ENCODE data around the gene FADD. TPM values are rescaled to one million over a fixed set of nuclear protein-coding genes. Genes with fewer than 3 reads are reported as not detected.

FADD gene
- total RNA-seq, 1 donor from 2014 or later, result 43.0 TPM

DNA sequence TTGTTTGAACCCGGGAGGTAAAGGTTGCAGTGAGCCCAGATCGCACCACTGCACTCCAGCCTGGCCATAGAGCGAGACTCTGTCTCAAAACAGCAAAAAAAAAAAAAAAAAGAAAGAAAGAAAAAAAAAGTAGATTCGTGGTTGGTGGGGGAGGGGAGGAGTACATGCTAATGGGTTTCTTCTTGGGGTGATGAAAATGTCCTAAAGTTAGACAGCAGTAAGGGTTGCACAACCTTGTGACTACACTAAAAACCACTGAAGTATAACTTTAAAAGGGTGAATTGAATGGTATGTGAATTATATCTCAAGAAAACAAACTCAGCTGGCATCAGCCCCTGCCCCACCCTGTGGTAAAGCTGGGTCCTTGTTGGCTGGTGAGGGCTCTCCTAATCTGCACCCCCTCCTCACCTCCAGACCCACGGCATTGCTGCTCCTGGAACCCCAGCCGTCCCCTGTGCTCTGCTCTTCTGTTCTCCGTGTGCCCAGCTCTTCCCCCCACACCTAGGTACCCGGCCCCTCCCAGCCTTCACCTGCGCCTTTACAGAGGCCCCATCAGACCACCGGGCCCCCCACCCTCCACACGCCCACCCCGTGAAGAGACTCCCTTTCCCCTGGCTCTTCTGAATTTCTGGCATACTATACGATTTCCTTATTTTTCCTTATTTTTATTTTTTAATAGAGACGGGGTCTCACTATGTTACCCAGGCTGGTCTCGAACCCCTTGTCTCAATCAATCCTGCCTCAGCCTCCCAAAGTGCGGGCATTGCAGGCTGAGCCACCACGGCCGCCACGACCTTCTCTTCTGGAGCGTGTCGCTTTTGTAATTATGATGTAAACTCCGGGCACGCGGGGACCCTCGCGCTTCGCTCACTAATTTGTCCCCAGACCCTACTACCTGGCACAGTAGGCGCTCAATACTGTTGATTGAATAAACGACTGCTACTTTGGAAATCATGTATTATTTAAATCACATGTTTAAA, 924 bp upstream of the FADD start:
- peaks cover 35% of the 10 kb centered on the region for H3K36me3 Mint-ChIP-seq (ENCODE audit: low read depth)
- H3K4me1 Mint-ChIP-seq (ENCODE audit: low read depth), result peaks cover 26% of the 10 kb centered on the region
- H3K27me3 Mint-ChIP-seq (ENCODE audit: low read depth), result peaks cover 6% of the 10 kb centered on the region
- DNase-seq (ENCODE audit: low spot score), result no peak
- intact Hi-C loops (cut with micrococcal nuclease), result loop anchor here (2.0 to 10.0 kb wide), 3 partner anchors 69 to 527 kb away; partner anchors contain the start of genes CTTN, LTO1 and PPFIA1
- no peaks in the 10 kb centered on the region for H3K9me3 Mint-ChIP-seq
- peak overlapping the region; percentile 98 for H3K4me3 Mint-ChIP-seq (ENCODE audit: low read depth)
- peak overlapping the region; percentile 89 for H3K27ac Mint-ChIP-seq

DNA sequence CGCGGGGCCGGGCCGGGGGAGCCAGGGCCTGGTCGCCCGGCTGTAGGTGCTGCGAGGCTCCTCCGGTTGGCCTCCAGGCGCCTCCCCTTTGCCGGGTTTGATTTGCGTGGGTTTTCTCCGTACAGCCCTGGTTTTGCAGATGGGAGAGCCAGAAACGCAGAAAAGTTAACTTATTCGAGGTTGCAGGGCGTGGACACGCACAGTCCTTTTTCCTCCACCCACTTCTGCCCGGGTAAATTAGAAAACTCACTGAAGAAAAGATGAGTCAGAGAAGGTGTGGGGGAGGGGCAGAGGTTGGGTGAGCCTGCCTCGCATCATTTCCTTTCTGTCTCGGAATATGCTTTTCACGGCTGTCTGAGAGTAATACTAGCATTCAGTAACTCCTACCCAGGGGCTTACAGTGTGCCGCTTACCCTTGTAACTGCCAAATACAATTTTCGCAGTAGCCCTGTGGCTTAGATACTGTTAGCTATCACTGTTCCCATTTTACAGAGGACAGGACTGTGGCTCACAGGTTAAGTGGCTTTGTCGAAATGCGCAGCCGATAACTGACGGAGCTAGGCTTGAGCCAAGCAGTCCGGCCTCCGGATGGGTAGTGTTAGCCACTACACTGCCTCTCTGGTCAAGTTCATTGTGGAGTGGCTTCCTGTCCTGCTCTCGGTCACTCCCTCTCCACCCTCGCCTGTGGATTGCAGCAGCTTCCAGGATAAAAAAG, 812 bp downstream of the FADD start:
- Mint-ChIP-seq H3K27ac (peak overlapping the region; percentile 99), H3K27me3 (ENCODE audit: low read depth) (peaks cover 4% of the 10 kb centered on the region), H3K36me3 (ENCODE audit: low read depth) (peaks cover 52% of the 10 kb centered on the region), H3K4me3 (ENCODE audit: low read depth) (peak overlapping the region; percentile 98), H3K9me3 (no peaks in the 10 kb centered on the region), H3K4me1 (ENCODE audit: low read depth) (peaks cover 26% of the 10 kb centered on the region)
- DNase-seq (ENCODE audit: low spot score), result peak; percentile 79
- intact Hi-C loops (cut with micrococcal nuclease), result loop anchor here (1.0 to 10.0 kb wide), 4 partner anchors 67 to 529 kb away; partner anchors contain the start of genes CTTN, LTO1 and PPFIA1

DNA sequence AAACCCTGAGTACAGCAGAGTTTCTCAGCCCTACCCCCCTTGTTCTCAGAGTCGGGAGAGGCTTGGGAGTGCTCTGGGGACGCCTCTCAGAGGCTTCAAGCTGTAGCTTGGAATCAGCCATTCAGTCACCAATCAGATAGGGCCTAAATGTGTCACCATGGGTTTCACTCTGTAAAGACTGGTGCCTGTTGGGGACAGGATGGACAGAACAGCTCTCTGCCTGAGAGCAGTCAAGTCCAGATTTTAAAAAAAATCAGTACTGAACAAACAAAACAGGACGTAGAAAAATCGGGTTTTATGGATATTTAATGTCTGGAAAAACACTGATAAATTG, 1.3 kb downstream of the FADD start:
- no peak for DNase-seq (ENCODE audit: low spot score)
- Mint-ChIP-seq H3K36me3 (ENCODE audit: low read depth) (peaks cover 57% of the 10 kb centered on the region), H3K4me3 (ENCODE audit: low read depth) (peak overlapping the region; percentile 98), H3K9me3 (no peaks in the 10 kb centered on the region), H3K27me3 (ENCODE audit: low read depth) (peaks cover 4% of the 10 kb centered on the region), H3K27ac (peak overlapping the region; percentile 99), H3K4me1 (ENCODE audit: low read depth) (peaks cover 29% of the 10 kb centered on the region)
- intact Hi-C loops (cut with micrococcal nuclease), result loop anchor here (10.0 kb wide), 1 partner anchor 190 kb away; the partner anchor contains the start of gene CTTN

DNA sequence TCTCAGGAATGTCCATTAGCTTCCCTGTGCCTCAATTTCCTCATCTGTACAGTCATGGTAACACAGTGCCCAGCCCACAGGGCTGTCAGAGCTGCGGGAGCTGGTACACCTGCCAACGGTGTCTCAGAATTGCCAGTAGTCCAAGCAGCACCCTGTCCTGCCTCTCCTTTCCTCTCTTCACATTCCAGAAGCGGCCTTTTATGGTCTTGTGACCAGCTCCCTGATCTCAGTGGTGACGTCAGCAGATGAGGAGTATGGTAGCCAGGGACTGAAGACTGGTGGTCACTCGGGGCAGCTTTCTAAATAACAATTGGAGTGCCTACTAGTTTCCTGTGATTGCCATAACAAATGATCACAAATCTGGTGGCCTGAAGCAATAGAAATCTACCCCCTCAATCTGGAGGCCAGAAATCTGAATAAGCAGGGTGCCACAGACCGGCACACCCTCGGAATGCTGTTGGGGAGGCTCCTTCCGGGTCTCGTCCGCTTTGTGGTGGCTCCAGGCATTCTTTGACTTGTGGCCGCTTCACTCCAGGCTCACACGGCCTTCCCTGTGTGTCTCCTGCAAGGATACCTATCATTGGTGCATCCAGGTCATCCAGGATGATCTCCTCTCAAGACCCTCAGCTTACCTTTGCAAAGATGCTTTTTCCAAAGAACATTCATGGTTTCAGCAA, 2.1 kb downstream of the FADD start:
- DNase-seq (ENCODE audit: low spot score), result no peak
- Mint-ChIP-seq H3K4me1 (ENCODE audit: low read depth) (peaks cover 34% of the 10 kb centered on the region), H3K9me3 (no peaks in the 10 kb centered on the region), H3K36me3 (ENCODE audit: low read depth) (peaks cover 62% of the 10 kb centered on the region), H3K4me3 (ENCODE audit: low read depth) (peak overlapping the region; percentile 98), H3K27me3 (ENCODE audit: low read depth) (peaks cover under 1% of the 10 kb centered on the region), H3K27ac (peak overlapping the region; percentile 99)
- intact Hi-C loops (cut with micrococcal nuclease), result loop anchor here (10.0 kb wide), 1 partner anchor 190 kb away; the partner anchor contains the start of gene CTTN

GRCh38 chr11:70205766-70206165, 2.7 kb downstream of the FADD start:
- no peaks in the 10 kb centered on the region for H3K27me3 Mint-ChIP-seq (ENCODE audit: low read depth)
- peaks cover 63% of the 10 kb centered on the region for H3K36me3 Mint-ChIP-seq (ENCODE audit: low read depth)
- peak overlapping the region; percentile 98 for H3K4me3 Mint-ChIP-seq (ENCODE audit: low read depth)
- DNase-seq (ENCODE audit: low spot score), result no peak
- H3K27ac Mint-ChIP-seq, result peak overlapping the region; percentile 69
- peaks cover 36% of the 10 kb centered on the region for H3K4me1 Mint-ChIP-seq (ENCODE audit: low read depth)
- intact Hi-C loops (cut with micrococcal nuclease), result loop anchor here (10.0 kb wide), 1 partner anchor 189 kb away; the partner anchor contains the start of gene CTTN
- no peaks in the 10 kb centered on the region for H3K9me3 Mint-ChIP-seq

DNA sequence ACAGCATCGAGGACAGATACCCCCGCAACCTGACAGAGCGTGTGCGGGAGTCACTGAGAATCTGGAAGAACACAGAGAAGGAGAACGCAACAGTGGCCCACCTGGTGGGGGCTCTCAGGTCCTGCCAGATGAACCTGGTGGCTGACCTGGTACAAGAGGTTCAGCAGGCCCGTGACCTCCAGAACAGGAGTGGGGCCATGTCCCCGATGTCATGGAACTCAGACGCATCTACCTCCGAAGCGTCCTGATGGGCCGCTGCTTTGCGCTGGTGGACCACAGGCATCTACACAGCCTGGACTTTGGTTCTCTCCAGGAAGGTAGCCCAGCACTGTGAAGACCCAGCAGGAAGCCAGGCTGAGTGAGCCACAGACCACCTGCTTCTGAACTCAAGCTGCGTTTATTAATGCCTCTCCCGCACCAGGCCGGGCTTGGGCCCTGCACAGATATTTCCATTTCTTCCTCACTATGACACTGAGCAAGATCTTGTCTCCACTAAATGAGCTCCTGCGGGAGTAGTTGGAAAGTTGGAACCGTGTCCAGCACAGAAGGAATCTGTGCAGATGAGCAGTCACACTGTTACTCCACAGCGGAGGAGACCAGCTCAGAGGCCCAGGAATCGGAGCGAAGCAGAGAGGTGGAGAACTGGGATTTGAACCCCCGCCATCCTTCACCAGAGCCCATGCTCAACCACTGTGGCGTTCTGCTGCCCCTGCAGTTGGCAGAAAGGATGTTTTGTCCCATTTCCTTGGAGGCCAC, 3.3 kb downstream of the FADD start:
- no peak for DNase-seq (ENCODE audit: low spot score)
- peak overlapping the region; percentile 98 for H3K4me3 Mint-ChIP-seq (ENCODE audit: low read depth)
- intact Hi-C loops (cut with micrococcal nuclease), result loop anchor here (10.0 kb wide), 1 partner anchor 188 kb away; the partner anchor contains the start of gene CTTN
- H3K27ac Mint-ChIP-seq, result no peak overlapping the region
- H3K27me3 Mint-ChIP-seq (ENCODE audit: low read depth), result no peaks in the 10 kb centered on the region
- peaks cover 63% of the 10 kb centered on the region for H3K36me3 Mint-ChIP-seq (ENCODE audit: low read depth)
- peaks cover 36% of the 10 kb centered on the region for H3K4me1 Mint-ChIP-seq (ENCODE audit: low read depth)
- no peaks in the 10 kb centered on the region for H3K9me3 Mint-ChIP-seq

- intact Hi-C loops (cut with micrococcal nuclease), result loop anchor here (10.0 kb wide), 1 partner anchor 188 kb away; the partner anchor contains the start of gene CTTN
- Mint-ChIP-seq H3K36me3 (ENCODE audit: low read depth) (peaks cover 63% of the 10 kb centered on the region), H3K4me3 (ENCODE audit: low read depth) (no peak overlapping the region), H3K27ac (no peak overlapping the region), H3K4me1 (ENCODE audit: low read depth) (peaks cover 36% of the 10 kb centered on the region), H3K9me3 (no peaks in the 10 kb centered on the region), H3K27me3 (ENCODE audit: low read depth) (no peaks in the 10 kb centered on the region)
- DNase-seq (ENCODE audit: low spot score), result no peak
These were observed 3.9 kb downstream of the FADD start for GRCh38 chr11:70206982-70207376.

DNA sequence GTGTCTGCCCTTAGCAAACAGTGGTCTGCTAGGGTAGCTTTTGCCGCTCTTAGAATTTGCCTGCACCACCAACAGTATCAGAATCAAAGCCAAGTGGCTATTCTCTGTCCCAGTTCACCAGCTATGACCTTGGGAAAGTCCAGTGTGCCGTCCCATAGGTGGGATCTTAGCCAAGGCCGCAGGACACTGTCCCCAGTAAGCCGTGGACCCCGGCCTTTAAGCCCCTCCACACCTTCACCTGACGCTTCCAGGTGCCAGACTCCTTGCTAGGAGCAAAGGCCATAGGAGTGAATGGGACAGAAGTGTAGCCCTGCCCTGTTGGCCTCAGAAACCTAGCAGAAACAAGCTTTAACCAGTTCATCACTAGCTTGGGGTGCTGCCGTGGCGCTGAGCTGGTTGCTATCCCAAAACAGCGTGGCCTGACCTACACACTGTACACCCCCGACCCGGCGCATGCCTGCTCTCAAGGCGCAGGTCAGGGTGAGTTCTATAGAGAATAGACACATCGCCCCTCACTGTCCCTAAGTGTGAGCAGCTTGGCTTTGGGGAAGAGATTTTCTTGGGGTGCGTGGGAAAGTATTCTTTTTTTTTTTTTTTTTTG, 4.5 kb downstream of the FADD start:
- no peaks in the 10 kb centered on the region for H3K9me3 Mint-ChIP-seq
- no peak overlapping the region for H3K4me3 Mint-ChIP-seq (ENCODE audit: low read depth)
- intact Hi-C loops (cut with micrococcal nuclease), result loop anchor here (10.0 kb wide), 1 partner anchor 187 kb away; the partner anchor contains the start of gene CTTN
- DNase-seq (ENCODE audit: low spot score), result no peak
- peaks cover 32% of the 10 kb centered on the region for H3K4me1 Mint-ChIP-seq (ENCODE audit: low read depth)
- peaks cover 63% of the 10 kb centered on the region for H3K36me3 Mint-ChIP-seq (ENCODE audit: low read depth)
- H3K27me3 Mint-ChIP-seq (ENCODE audit: low read depth), result no peaks in the 10 kb centered on the region
- H3K27ac Mint-ChIP-seq, result no peak overlapping the region

- Mint-ChIP-seq H3K27me3 (ENCODE audit: low read depth) (no peaks in the 10 kb centered on the region), H3K36me3 (ENCODE audit: low read depth) (peaks cover 56% of the 10 kb centered on the region), H3K27ac (peak overlapping the region; percentile 1), H3K9me3 (no peaks in the 10 kb centered on the region), H3K4me3 (ENCODE audit: low read depth) (no peak overlapping the region), H3K4me1 (ENCODE audit: low read depth) (peaks cover 27% of the 10 kb centered on the region)
- no peak for DNase-seq (ENCODE audit: low spot score)
- intact Hi-C loops (cut with micrococcal nuclease), result loop anchor here (10.0 kb wide), 1 partner anchor 185 kb away; the partner anchor contains the start of gene CTTN
These were observed 6.4 kb downstream of the FADD start for GRCh38 chr11:70209391-70209912.

GRCh38 chr11:70210051-70210501, 7.0 kb downstream of the FADD start:
- no peak overlapping the region for H3K4me3 Mint-ChIP-seq (ENCODE audit: low read depth)
- DNase-seq (ENCODE audit: low spot score), result no peak
- H3K4me1 Mint-ChIP-seq (ENCODE audit: low read depth), result peaks cover 21% of the 10 kb centered on the region
- intact Hi-C loops (cut with micrococcal nuclease), result no loop called here
- H3K9me3 Mint-ChIP-seq, result no peaks in the 10 kb centered on the region
- peaks cover 49% of the 10 kb centered on the region for H3K36me3 Mint-ChIP-seq (ENCODE audit: low read depth)
- peak overlapping the region; percentile 76 for H3K27ac Mint-ChIP-seq
- no peaks in the 10 kb centered on the region for H3K27me3 Mint-ChIP-seq (ENCODE audit: low read depth)

- intact Hi-C loops (cut with micrococcal nuclease), result no loop called here
- H3K4me3 Mint-ChIP-seq (ENCODE audit: low read depth), result no peak overlapping the region
- no peak overlapping the region for H3K27ac Mint-ChIP-seq
- no peaks in the 10 kb centered on the region for H3K27me3 Mint-ChIP-seq (ENCODE audit: low read depth)
- DNase-seq (ENCODE audit: low spot score), result no peak
- H3K9me3 Mint-ChIP-seq, result no peaks in the 10 kb centered on the region
- peaks cover 45% of the 10 kb centered on the region for H3K36me3 Mint-ChIP-seq (ENCODE audit: low read depth)
- peaks cover 16% of the 10 kb centered on the region for H3K4me1 Mint-ChIP-seq (ENCODE audit: low read depth)
These were observed 7.4 kb downstream of the FADD start for GRCh38 chr11:70210530-70210929.

Data from activated T-helper 2 cell treated with anti-CD3 and anti-CD28 coated beads, Interferon-gamma antibody, Interleukin-2, Interleukin-4, amounts not matched to agents 10 μg/mL and 5 μg/mL and 100 μg/mL, durations not matched to agents 14 hours and 24 hours and 36 hours (primary cell).